Measurements from ENCODE around the gene SHC1.

SHC1 gene

GRCh38 chr1:154974808-154975408 is 4.4 kb upstream of the SHC1 start:
- peak; percentile 87 to 89 for DNase-seq (ENCODE audit: extremely low read depth in 1 of 2, low read depth in 1 of 2)

- DNase-seq (ENCODE audit: extremely low read depth in 1 of 2, low read depth in 1 of 2), result peak; percentile 85 to 94
Measured at GRCh38 chr1:154974102-154974807, 3.7 kb upstream of the SHC1 start, which contains the start of gene CKS1B. CKS1B (plus strand) TSS chr1:154974681; CDS start chr1:154974746, 65 bp downstream.

GRCh38 chr1:154973344-154974101 is 3.0 kb upstream of the SHC1 start:
- DNase-seq (ENCODE audit: extremely low read depth in 1 of 2, low read depth in 1 of 2), result peak; percentile 81 to 83

- no peak for DNase-seq (ENCODE audit: extremely low read depth in 1 of 2, low read depth in 1 of 2)
Measured at GRCh38 chr1:154972517-154973343, 2.2 kb upstream of the SHC1 start.

- DNase-seq (ENCODE audit: extremely low read depth in 1 of 2, low read depth in 1 of 2), result no peak
Measured at GRCh38 chr1:154972213-154972516, 1.6 kb upstream of the SHC1 start.

- DNase-seq (ENCODE audit: extremely low read depth in 1 of 2, low read depth in 1 of 2), result no peak
Measured at GRCh38 chr1:154971341-154971998, 923 bp upstream of the SHC1 start.

GRCh38 chr1:154969860-154970452 is 591 bp downstream of the SHC1 start:
- no peak for DNase-seq (ENCODE audit: extremely low read depth in 1 of 2, low read depth in 1 of 2)

- DNase-seq (ENCODE audit: extremely low read depth in 1 of 2, low read depth in 1 of 2), result no peak
Measured at GRCh38 chr1:154969246-154969645, 1.3 kb downstream of the SHC1 start.

GRCh38 chr1:154968731-154969130 is 1.8 kb downstream of the SHC1 start:
- DNase-seq (ENCODE audit: extremely low read depth in 1 of 2, low read depth in 1 of 2), result no peak

GRCh38 chr1:154967331-154967950 is 3.1 kb downstream of the SHC1 start:
- no peak for DNase-seq (ENCODE audit: extremely low read depth in 1 of 2, low read depth in 1 of 2)

- DNase-seq (ENCODE audit: extremely low read depth in 1 of 2, low read depth in 1 of 2), result no peak
Measured at GRCh38 chr1:154966111-154966510, 4.4 kb downstream of the SHC1 start.

- no peak for DNase-seq (ENCODE audit: extremely low read depth in 1 of 2, low read depth in 1 of 2)
Measured at GRCh38 chr1:154964359-154964758, 6.2 kb downstream of the SHC1 start.

- DNase-seq (ENCODE audit: extremely low read depth in 1 of 2, low read depth in 1 of 2), result no peak
Measured at GRCh38 chr1:154963643-154964042, 6.9 kb downstream of the SHC1 start.

- DNase-seq (ENCODE audit: extremely low read depth in 1 of 2, low read depth in 1 of 2), result no peak
Measured at GRCh38 chr1:154962795-154963330, 7.7 kb downstream of the SHC1 start.

GRCh38 chr1:154962156-154962749 is 8.3 kb downstream of the SHC1 start:
- DNase-seq (ENCODE audit: extremely low read depth in 1 of 2, low read depth in 1 of 2), result no peak

- peak; percentile 51 to 69 for DNase-seq (ENCODE audit: extremely low read depth in 1 of 2, low read depth in 1 of 2)
Measured at GRCh38 chr1:154961207-154962155, 9.1 kb downstream of the SHC1 start, which contains the start of gene PYGO2. PYGO2 (minus strand) TSS chr1:154961782; CDS start chr1:154961576, 206 bp downstream.

- no peak for DNase-seq (ENCODE audit: extremely low read depth in 1 of 2, low read depth in 1 of 2)
Measured at GRCh38 chr1:154960446-154961136, 10.0 kb downstream of the SHC1 start.
